K562 treated with DMSO at 1 percent for 24 hours (cell line): ENCODE data around the gene MARVELD1. TPM values are rescaled to one million over a fixed set of nuclear protein-coding genes. Genes with fewer than 3 reads are reported as not detected.

Experiments
- total RNA-seq: library from RNA; unstranded; fragments of 300-600 nt; gene quantifications from 2 replicates; pipeline ENCODE4 v1.2.3, GENCODE V29; 2022; ENCODE audit warnings: low read depth; ENCODE audit not compliant: insufficient read depth

The MARVELD1 gene
- total RNA-seq = 8.5 TPM in 2 replicates

DNA sequence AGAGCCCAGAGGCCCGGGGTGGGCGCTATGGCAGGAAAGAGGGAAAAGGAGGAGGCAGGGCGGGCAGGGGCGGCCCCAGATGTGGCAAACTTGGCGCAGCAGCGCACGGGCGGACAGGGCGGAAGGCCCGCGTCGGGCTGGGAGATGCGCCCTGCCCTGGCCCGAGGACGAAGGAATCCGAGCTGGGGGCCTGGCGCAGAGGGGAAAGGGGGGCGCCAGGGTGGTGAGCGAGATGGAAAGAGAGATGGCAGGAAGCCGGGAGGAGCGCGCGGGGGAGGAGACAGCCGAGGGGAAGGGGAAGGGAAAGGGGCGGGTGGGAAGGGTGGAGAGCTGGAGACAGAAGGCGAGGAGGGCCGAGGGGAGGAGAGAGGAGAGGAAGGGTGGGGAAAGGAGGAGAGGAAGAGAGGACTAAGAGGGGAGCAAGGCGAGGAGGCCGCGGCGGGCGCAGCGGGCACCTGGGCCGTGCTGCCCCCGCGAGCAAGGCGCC is at the start of gene MARVELD1:
Gene MARVELD1, plus strand, starts transcription at position 392 of the 487 bp plus-strand sequence. CDS start 147 bp downstream, outside the sequence.

DNA sequence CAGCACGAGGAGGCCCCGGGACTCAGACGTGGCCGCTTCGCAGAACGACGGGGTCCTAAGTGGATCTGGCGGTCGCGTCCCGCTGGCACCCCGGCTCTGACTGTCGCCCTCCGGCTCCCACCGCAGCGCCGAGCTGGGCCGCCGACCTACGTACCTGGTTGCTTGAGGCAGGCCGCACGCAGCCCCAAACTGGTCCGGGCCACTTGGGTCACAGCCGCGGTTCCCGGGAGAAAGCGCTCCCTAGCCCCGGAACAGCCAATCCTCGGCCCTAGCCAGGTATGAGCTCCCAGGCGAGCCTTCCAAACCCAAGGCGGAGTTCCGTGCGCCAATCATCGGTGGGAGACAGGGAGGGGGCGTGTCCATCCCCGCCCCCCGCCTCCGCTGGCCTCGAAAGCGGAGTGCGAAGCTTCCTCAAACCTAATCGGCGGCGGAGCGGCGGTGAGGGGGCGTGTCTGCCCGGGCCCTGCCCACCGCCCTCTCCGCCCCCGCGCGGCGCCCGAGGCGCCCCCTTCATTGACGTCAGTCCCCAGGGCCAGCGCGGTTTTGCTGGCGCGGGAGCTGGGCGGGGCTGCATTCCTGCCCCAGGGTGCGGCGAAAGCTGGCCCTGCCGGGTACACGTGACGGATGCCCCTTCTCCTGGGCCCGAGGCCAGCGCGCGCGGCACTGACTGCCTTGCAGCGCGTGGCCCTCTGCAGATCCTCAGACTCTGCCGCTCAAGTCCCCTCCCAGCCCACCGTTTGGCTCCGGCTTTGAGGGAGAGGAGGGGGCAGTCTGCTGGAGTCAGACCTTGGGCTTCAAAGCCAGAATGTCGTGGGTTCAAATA is 26.4 kb upstream of the MARVELD1 start, which contains the start of gene AVPI1:
Gene AVPI1, minus strand, starts transcription at position 280 of the 823 bp plus-strand sequence. CDS start 7,336 bp downstream, outside the sequence.

DNA sequence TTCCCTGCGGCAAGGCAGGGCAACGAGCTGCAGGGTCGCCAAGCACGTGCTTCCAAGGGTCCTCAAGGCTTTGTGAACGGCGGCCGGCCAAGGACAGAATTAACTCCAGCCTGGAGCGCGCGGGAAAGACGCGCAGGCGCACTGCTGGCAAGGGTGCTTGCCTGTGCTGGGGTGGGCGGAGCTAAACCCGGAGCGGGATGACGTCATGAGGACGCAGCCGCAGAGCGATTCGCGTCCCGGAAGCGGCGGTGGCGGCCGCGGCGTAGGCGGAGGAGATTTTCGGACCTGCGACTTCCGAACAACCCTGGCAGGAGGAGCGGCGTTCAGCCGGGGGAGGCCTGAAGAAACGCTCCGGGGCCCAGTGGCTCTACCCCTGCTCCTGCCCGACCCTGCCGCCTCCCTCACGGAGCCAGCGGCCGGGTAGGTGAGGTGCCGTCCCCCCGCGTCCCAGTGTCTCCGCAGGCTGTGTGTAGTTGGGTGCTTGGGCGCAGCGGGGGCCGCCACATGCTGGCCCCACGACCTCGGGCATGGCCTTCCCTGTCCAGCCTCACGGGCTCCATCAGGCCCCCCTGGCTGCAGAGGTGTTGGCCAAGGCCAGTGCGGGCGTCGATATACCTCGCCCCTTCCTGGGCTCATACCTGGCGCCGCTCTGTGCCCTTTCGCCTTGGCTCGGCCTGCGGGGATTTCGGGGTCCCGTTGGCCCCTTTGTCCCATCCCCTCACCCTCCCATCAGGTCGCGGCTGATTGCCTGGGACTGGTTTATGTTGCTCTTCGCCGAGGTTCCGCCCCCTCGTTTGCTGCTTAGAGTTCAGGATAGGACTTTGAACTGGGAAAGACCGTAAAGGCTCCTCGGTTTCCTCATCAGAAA is 23.6 kb downstream of the MARVELD1 start, which contains the start of gene ZFYVE27:
Gene ZFYVE27, plus strand, starts transcription at position 227 of the 868 bp plus-strand sequence. CDS start 1,350 bp downstream, outside the sequence.

Other genes starting within 250 kb of the MARVELD1 start
- 34.9 and 37.1 TPM in 2 replicates for gene MMS19, start 215.3 kb upstream of the MARVELD1 start, total RNA-seq
- 10.2 and 10.6 TPM in 2 replicates for gene UBTD1, start 214.8 kb upstream of the MARVELD1 start, total RNA-seq
- gene ANKRD2, start 141.0 kb upstream of the MARVELD1 start, total RNA-seq = not detected in 2 replicates
- not detected in 2 replicates for gene HOGA1, start 129.3 kb upstream of the MARVELD1 start, total RNA-seq
- gene C10orf62, start 124.0 kb upstream of the MARVELD1 start, total RNA-seq = not detected in 2 replicates
- gene MORN4, start 80.2 kb upstream of the MARVELD1 start, total RNA-seq = 10.2 and 13.4 TPM in 2 replicates
- 27.1 and 28.2 TPM in 2 replicates for gene PI4K2A, start 73.1 kb upstream of the MARVELD1 start, total RNA-seq
- gene AVPI1, start 26.5 kb upstream of the MARVELD1 start, total RNA-seq = 14.2 and 15.3 TPM in 2 replicates
- 20.8 and 22.8 TPM in 2 replicates for gene ZFYVE27, start 23.4 kb downstream of the MARVELD1 start, total RNA-seq
- gene SFRP5, start 58.3 kb downstream of the MARVELD1 start, total RNA-seq = not detected in 2 replicates
- gene GOLGA7B, start 136.1 kb downstream of the MARVELD1 start, total RNA-seq = 0.14 TPM in 1 of 2 replicates, not detected in the other